GM03348 (cell line): ENCODE measurements around the gene IFITM5.
A peak's percentile ranks its signal among the peaks of the same experiment; 100 is the strongest.

Experiments
- DNase-seq: peaks from one replicate; pipeline ENCODE4 v3.0.0; 2012; ENCODE audit warnings: low spot score

The IFITM5 gene

GRCh38 chr11:266676-267439, 32.5 kb downstream of the IFITM5 start:
- no peak for DNase-seq

- DNase-seq, result no peak
These were observed 37.7 kb downstream of the IFITM5 start for GRCh38 chr11:261624-262023.

- DNase-seq, result no peak
These were observed 39.9 kb downstream of the IFITM5 start for GRCh38 chr11:259413-259812.

GRCh38 chr11:257766-258493, 41.4 kb downstream of the IFITM5 start:
- no peak for DNase-seq

- no peak for DNase-seq
These were observed 42.2 kb downstream of the IFITM5 start for GRCh38 chr11:256952-257737.

- DNase-seq, result no peak
These were observed 43.5 kb downstream of the IFITM5 start for GRCh38 chr11:255816-256215.

- no peak for DNase-seq
These were observed 44.1 kb downstream of the IFITM5 start for GRCh38 chr11:255176-255575.

GRCh38 chr11:253886-254270, 45.4 kb downstream of the IFITM5 start:
- DNase-seq, result no peak

- no peak for DNase-seq
These were observed 46.0 kb downstream of the IFITM5 start for GRCh38 chr11:253160-253885.

- no peak for DNase-seq
These were observed 46.7 kb downstream of the IFITM5 start for GRCh38 chr11:252666-253065.

- DNase-seq, result no peak
These were observed 47.8 kb downstream of the IFITM5 start for GRCh38 chr11:251550-251949.

- peak; percentile 71 for DNase-seq
These were observed 48.5 kb downstream of the IFITM5 start for GRCh38 chr11:250740-251299.

- no peak for DNase-seq
These were observed 49.1 kb downstream of the IFITM5 start for GRCh38 chr11:250274-250673.

- no peak for DNase-seq
These were observed 50.3 kb downstream of the IFITM5 start for GRCh38 chr11:249062-249461.
